ENCODE data around the gene CTSL.

The CTSL gene

GRCh38 chr9:87760529-87760928 lies 34.6 kb downstream of the CTSL start:
- no peak for DNase-seq

GRCh38 chr9:87763286-87763685 lies 37.4 kb downstream of the CTSL start:
- no peak for DNase-seq

GRCh38 chr9:87765521-87765920 lies 39.6 kb downstream of the CTSL start:
- DNase-seq: no peak

GRCh38 chr9:87766697-87767096 lies 40.8 kb downstream of the CTSL start:
- no peak for DNase-seq

GRCh38 chr9:87770616-87771315 lies 44.8 kb downstream of the CTSL start:
- no peak for DNase-seq

- no peak for DNase-seq
These were observed 45.5 kb downstream of the CTSL start for GRCh38 chr9:87771316-87772006.

GRCh38 chr9:87776481-87777379 lies 50.8 kb downstream of the CTSL start:
- DNase-seq: no peak

GRCh38 chr9:87778996-87779395 lies 53.1 kb downstream of the CTSL start:
- DNase-seq: no peak
